HCT116 (cell line): ENCODE data around the gene RAB11A. TPM values are rescaled to one million over a fixed set of nuclear protein-coding genes. Genes with fewer than 3 reads are reported as not detected.

Experiments
- ATAC-seq: fragments of 200-7000 bp; cut with Tn5 transposase; 2 replicates; pipeline ENCODE4 v1.9.1; 2020; ENCODE audit warnings: mild to moderate bottlenecking, moderate library complexity
- BruUV-seq: library from RNA; stranded (reverse); fragments of 400-500 nt; replicated peaks from 2 replicates; lab custom pipeline; 2021; lab: Mats Ljungman, UMichigan
- CTCF ChIA-PET: fragments of 300-600 bp; sonication (Branson Sonifier 250); formaldehyde crosslinking; loops from one replicate; lab custom pipeline; 2021; ENCODE audit warnings: antibody characterized with exemption; lab: Charles Lee
- POLR2A ChIA-PET: fragments of 300-600, 350-600 bp; sonication (Branson Sonifier 250); formaldehyde crosslinking; loops from one replicate; lab custom pipeline; 2021; ENCODE audit warnings: antibody characterized with exemption; lab: Charles Lee
- RAD21 ChIA-PET, 2 experiments: fragments of 300-600 bp; sonication (Branson Sonifier 250); formaldehyde crosslinking; loops; one replicate each; lab custom pipeline; 2023; ENCODE audit warnings: low total read pairs in 2 of 2; ENCODE audit not compliant: uncharacterized antibody in 2 of 2, unreplicated experiment in 2 of 2, low non-redundant PET in 1 of 2; lab: Charles Lee
- DNase-seq: peaks from one replicate; pipeline ENCODE4 v3.0.0-alpha.2; 2010; ENCODE audit warnings: low read depth, low spot score
- H2AFZ ChIP-seq: fragments of 200-600 bp; shearing (Covaris generic), sonication (generic); 2 replicates; pipeline ENCODE4 v1.6.1; 2017; ENCODE audit warnings: low read depth, mixed run types, mixed read lengths, antibody characterized with exemption, low read length; ENCODE audit not compliant: poor library complexity, severe bottlenecking
- H3K27ac ChIP-seq: 2 replicates; pipeline ENCODE4 v1.5.1; 2012; ENCODE audit warnings: low read depth, low read length
- H3K27me3 ChIP-seq: fragments of 200-600 bp; sonication (generic); 2 replicates; pipeline ENCODE4 v1.6.1; 2016; ENCODE audit warnings: mixed run types, low read length, mixed read lengths; ENCODE audit not compliant: insufficient read depth
- H3K36me3 ChIP-seq, 2 experiments: fragments of 200-500 bp in 1 of 2; fragments of 200-600 bp in 1 of 2; sonication (Bioruptor generic) in 1 of 2; sonication (generic) in 1 of 2; 2 replicates each; pipeline versions ENCODE4 v1.5.1 to v1.6.1; 2014 to 2016; ENCODE audit warnings: low read length in 2 of 2, inconsistent platforms in 1 of 2, mixed read lengths in 1 of 2, mixed run types in 1 of 2; ENCODE audit not compliant: insufficient read depth in 2 of 2, control insufficient read depth in 1 of 2
- H3K4me1 ChIP-seq, 2 experiments: fragments of 200-600 bp in 1 of 2; sonication (generic) in 1 of 2; 2 replicates each; pipeline versions ENCODE4 v1.5.1 to v1.6.1; 2012 to 2017; ENCODE audit warnings: low read length in 2 of 2, inconsistent platforms in 1 of 2, mild to moderate bottlenecking in 1 of 2, mixed read lengths in 1 of 2, mixed run types in 1 of 2, moderate library complexity in 1 of 2; ENCODE audit not compliant: insufficient read depth in 2 of 2, control insufficient read depth in 1 of 2
- H3K4me2 ChIP-seq: fragments of 200-600 bp; sonication (generic); 2 replicates; pipeline ENCODE4 v1.6.1; 2017; ENCODE audit warnings: mixed run types, low read length, mixed read lengths
- H3K4me3 ChIP-seq, 2 experiments: fragments of 200-600 bp in 1 of 2; sonication (generic) in 1 of 2; replicated peaks in 1 of 2; 2 replicates each; pipeline ENCODE4 v1.5.1; 2011 to 2016; ENCODE audit warnings: low read length in 2 of 2, control low read depth in 1 of 2, low read depth in 1 of 2, mild to moderate bottlenecking in 1 of 2, mixed read lengths in 1 of 2, mixed run types in 1 of 2
- H3K79me2 ChIP-seq: fragments of 200-600 bp; sonication (generic); 2 replicates; pipeline ENCODE4 v1.6.1; 2017; ENCODE audit warnings: mild to moderate bottlenecking, mixed run types, low read length, moderate library complexity, mixed read lengths; ENCODE audit not compliant: insufficient read depth
- H3K9ac ChIP-seq: fragments of 200-600 bp; sonication (generic); 2 replicates; pipeline ENCODE4 v1.6.1; 2016; ENCODE audit warnings: low read length, mixed read lengths
- H3K9me2 ChIP-seq: fragments of 200-600 bp; sonication (generic), shearing (Covaris generic); 2 replicates; pipeline ENCODE4 v1.6.1; 2017; ENCODE audit warnings: mixed run types, mild to moderate bottlenecking, moderate library complexity; ENCODE audit not compliant: insufficient read depth
- H3K9me3 ChIP-seq, 2 experiments: fragments of 200-500 bp in 1 of 2; fragments of 200-600 bp in 1 of 2; sonication (Bioruptor generic) in 1 of 2; sonication (generic) in 1 of 2; 2 replicates each; pipeline ENCODE4 v1.6.1; 2014 to 2017; ENCODE audit warnings: low read length in 2 of 2, mixed read lengths in 2 of 2, inconsistent platforms in 1 of 2, low read depth in 1 of 2, mild to moderate bottlenecking in 1 of 2, mixed run types in 1 of 2, moderate library complexity in 1 of 2; ENCODE audit not compliant: control insufficient read depth in 1 of 2, insufficient read depth in 1 of 2
- H4K20me1 ChIP-seq: fragments of 200-600 bp; sonication (generic), shearing (Covaris generic); 2 replicates; pipeline ENCODE4 v1.6.1; 2017; ENCODE audit warnings: mixed run types, mild to moderate bottlenecking, moderate library complexity; ENCODE audit not compliant: insufficient read depth
- EZH2phosphoT487 ChIP-seq: fragments of 200-600 bp; IDR thresholded peaks from 2 replicates; pipeline ENCODE4 v1.6.1; 2018; ENCODE audit warnings: antibody characterized with exemption, borderline replicate concordance
- POLR2AphosphoS5 ChIP-seq: IDR thresholded peaks from 2 replicates; pipeline ENCODE4 v1.6.1; 2011; ENCODE audit warnings: mild to moderate bottlenecking, low read depth, low read length, moderate library complexity
- SP1 ChIP-seq: IDR thresholded peaks from 2 replicates; pipeline ENCODE4 v1.6.1; 2012; ENCODE audit warnings: low read depth
- SRF ChIP-seq: IDR thresholded peaks from 2 replicates; pipeline ENCODE4 v1.6.1; 2012; ENCODE audit warnings: low read depth
- TCF7L2 ChIP-seq: IDR thresholded peaks from 2 replicates; pipeline ENCODE4 v1.7.0; 2011; ENCODE audit warnings: borderline replicate concordance, inconsistent platforms; ENCODE audit not compliant: insufficient read depth, insufficient read length; ENCODE audit errors: extremely low read depth
- intact Hi-C: fragments of 100-400 bp; cut with micrococcal nuclease; formaldehyde crosslinking; loops from 2 replicates; pipeline ENCODE4 v1.10.0; 2022
- total RNA-seq: library from RNA; stranded (reverse); gene quantifications from one replicate; pipeline ENCODE4 v1.2.1, GENCODE V29; 2021; ENCODE audit not compliant: unreplicated experiment
- TF ChIP-seq, protein P1 (sequence below): IDR thresholded peaks from 2 replicates; pipeline ENCODE4 v1.6.1; 2012; ENCODE audit warnings: low read depth
- TF ChIP-seq, protein P2 (sequence below): IDR thresholded peaks from 2 replicates; pipeline ENCODE4 v1.6.1; 2012

The RAB11A gene
- total RNA-seq, 1 experiment from 2014 or later: 234 TPM

DNA sequence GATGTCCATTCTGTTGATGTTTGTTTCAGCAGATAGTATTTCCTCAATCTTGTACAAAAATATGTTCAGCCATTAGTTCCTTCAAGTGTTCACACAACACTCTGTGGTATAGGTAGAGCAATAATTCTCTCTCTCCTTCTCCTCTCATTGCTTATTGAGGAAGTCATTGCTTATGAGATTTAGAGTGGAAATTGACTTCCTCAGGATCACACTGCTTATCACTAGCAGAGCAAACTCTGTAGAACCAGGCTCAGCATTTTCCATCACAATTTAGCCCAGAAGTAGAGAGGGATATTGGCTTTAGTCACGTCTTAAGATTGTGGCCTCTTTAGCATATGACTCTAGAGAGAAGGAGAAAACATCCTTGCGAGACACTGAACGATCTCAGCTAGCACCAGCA is 31.2 kb downstream of the RAB11A start:
- H3K9me2 ChIP-seq: no peaks in the 10 kb centered on the region
- no peaks in the 10 kb centered on the region for H3K27me3 ChIP-seq
- ATAC-seq (no peak), DNase-seq (no peak)
- ChIA-PET POLR2A (no interaction called here), CTCF (no interaction called here)
- no peak overlapping the region for H3K4me3 ChIP-seq
- H3K79me2 ChIP-seq: no peaks in the 10 kb centered on the region; the same call in 1 of the 2 replicates
- H3K36me3 ChIP-seq: peaks cover 19 to 25% of the 10 kb centered on the region in 2 experiments
- no peak overlapping the region for H3K9ac ChIP-seq
- BruUV-seq: no TSS peak
- intact Hi-C loops: loop anchor here (5.0 kb wide), 1 partner anchor 288 kb away; the partner anchor contains the start of gene INTS14
- peaks cover 18 to 34% of the 10 kb centered on the region in 2 experiments for H3K4me1 ChIP-seq
- H3K9me3 ChIP-seq: no peaks in the 10 kb centered on the region
- no peak overlapping the region for H3K27ac ChIP-seq
- H4K20me1 ChIP-seq: no peaks in the 10 kb centered on the region
- H3K4me2 ChIP-seq: no peak overlapping the region
- TF ChIP-seq, protein P1, sequence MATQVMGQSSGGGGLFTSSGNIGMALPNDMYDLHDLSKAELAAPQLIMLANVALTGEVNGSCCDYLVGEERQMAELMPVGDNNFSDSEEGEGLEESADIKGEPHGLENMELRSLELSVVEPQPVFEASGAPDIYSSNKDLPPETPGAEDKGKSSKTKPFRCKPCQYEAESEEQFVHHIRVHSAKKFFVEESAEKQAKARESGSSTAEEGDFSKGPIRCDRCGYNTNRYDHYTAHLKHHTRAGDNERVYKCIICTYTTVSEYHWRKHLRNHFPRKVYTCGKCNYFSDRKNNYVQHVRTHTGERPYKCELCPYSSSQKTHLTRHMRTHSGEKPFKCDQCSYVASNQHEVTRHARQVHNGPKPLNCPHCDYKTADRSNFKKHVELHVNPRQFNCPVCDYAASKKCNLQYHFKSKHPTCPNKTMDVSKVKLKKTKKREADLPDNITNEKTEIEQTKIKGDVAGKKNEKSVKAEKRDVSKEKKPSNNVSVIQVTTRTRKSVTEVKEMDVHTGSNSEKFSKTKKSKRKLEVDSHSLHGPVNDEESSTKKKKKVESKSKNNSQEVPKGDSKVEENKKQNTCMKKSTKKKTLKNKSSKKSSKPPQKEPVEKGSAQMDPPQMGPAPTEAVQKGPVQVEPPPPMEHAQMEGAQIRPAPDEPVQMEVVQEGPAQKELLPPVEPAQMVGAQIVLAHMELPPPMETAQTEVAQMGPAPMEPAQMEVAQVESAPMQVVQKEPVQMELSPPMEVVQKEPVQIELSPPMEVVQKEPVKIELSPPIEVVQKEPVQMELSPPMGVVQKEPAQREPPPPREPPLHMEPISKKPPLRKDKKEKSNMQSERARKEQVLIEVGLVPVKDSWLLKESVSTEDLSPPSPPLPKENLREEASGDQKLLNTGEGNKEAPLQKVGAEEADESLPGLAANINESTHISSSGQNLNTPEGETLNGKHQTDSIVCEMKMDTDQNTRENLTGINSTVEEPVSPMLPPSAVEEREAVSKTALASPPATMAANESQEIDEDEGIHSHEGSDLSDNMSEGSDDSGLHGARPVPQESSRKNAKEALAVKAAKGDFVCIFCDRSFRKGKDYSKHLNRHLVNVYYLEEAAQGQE: no peak
- TF ChIP-seq POLR2AphosphoS5 (no peak), TCF7L2 (no peak), EZH2phosphoT487 (no peak), SRF (no peak)
- TF ChIP-seq, all 23 proteins: peak for 0
- H2AFZ ChIP-seq: no peak overlapping the region
- RAD21 ChIA-PET: no interaction called here

DNA sequence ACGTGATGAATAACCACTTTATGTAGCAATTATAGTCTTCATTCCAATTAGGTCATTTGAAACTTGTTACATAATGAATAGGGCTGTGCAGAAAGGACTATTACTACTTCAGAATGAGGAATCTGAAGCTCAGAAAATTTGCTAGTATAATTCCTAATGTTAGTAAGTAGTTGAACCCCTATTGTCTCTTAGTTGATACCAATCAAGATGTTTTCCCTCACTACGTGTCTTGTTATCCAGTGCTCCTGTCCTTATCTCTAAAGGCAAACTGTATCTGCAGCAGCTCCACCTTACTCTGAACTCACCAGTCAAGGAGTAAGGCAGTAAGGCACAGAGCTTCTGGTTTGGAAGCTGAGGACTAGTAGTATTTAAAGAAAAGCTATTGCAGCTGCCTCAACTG is 32.0 kb downstream of the RAB11A start:
- DNase-seq (no peak), ATAC-seq (no peak)
- ChIA-PET POLR2A (no interaction called here), CTCF (interaction anchor here (1.3 kb wide), 1 partner anchor 305 kb away, joined by 4 read pairs; no protein-coding TSS in a partner anchor), RAD21 (no interaction called here)
- Histone ChIP-seq H3K9me2 (no peaks in the 10 kb centered on the region), H3K79me2 (no peaks in the 10 kb centered on the region; the same call in 1 of the 2 replicates), H3K9ac (no peak overlapping the region), H3K27ac (no peak overlapping the region), H4K20me1 (no peaks in the 10 kb centered on the region), H3K4me1 (peaks cover 21 to 43% of the 10 kb centered on the region in 2 experiments), H3K4me3 (no peak overlapping the region), H3K36me3 (peaks cover 19 to 22% of the 10 kb centered on the region in 2 experiments), H2AFZ (no peak overlapping the region), H3K9me3 (no peaks in the 10 kb centered on the region), H3K4me2 (no peak overlapping the region), H3K27me3 (no peaks in the 10 kb centered on the region)
- TF ChIP-seq, protein P2, sequence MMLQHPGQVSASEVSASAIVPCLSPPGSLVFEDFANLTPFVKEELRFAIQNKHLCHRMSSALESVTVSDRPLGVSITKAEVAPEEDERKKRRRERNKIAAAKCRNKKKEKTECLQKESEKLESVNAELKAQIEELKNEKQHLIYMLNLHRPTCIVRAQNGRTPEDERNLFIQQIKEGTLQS: no peak
- TF ChIP-seq SP1: no peak
- intact Hi-C loops: loop anchor here (5.0 kb wide), 1 partner anchor 289 kb away; the partner anchor contains the start of gene INTS14
- BruUV-seq: no TSS peak
